MG63 (cell line): Measurements from ENCODE around the gene KCNG2. TPM values are rescaled to one million over a fixed set of nuclear protein-coding genes. Genes with fewer than 3 reads are reported as not detected.

ENCODE experiments used
- DNase-seq: peaks from one replicate; pipeline ENCODE4 v3.0.0-alpha.2; 2020
- H3K27me3 ChIP-seq: fragments of 250-450 bp; sonication (Bioruptor Pico); 2 replicates; pipeline ENCODE4 v1.5.1; 2020; ENCODE audit warnings: mild to moderate bottlenecking, moderate library complexity
- H3K36me3 ChIP-seq: fragments of 250-450 bp; sonication (Bioruptor Pico); 2 replicates; pipeline ENCODE4 v1.5.1; 2020; ENCODE audit warnings: mild to moderate bottlenecking, moderate library complexity
- H3K4me3 ChIP-seq: fragments of 250-450 bp; sonication (Bioruptor Pico); 2 replicates; pipeline ENCODE4 v1.5.1; 2020; ENCODE audit warnings: mild to moderate bottlenecking, moderate library complexity
- H3K9me3 ChIP-seq: fragments of 250-450 bp; sonication (Bioruptor Pico); 2 replicates; pipeline ENCODE4 v1.5.1; 2020; ENCODE audit warnings: mild to moderate bottlenecking, moderate library complexity
- total RNA-seq: library from RNA; depleted of rRNA; stranded (reverse); fragments of >200 nt; shearing (Covaris generic); gene quantifications from 2 replicates; pipeline ENCODE4 v1.2.3, GENCODE V29; 2014; ENCODE audit warnings: low replicate concordance

KCNG2 gene
- total RNA-seq, 1 experiment from 2014 or later: not detected

DNA sequence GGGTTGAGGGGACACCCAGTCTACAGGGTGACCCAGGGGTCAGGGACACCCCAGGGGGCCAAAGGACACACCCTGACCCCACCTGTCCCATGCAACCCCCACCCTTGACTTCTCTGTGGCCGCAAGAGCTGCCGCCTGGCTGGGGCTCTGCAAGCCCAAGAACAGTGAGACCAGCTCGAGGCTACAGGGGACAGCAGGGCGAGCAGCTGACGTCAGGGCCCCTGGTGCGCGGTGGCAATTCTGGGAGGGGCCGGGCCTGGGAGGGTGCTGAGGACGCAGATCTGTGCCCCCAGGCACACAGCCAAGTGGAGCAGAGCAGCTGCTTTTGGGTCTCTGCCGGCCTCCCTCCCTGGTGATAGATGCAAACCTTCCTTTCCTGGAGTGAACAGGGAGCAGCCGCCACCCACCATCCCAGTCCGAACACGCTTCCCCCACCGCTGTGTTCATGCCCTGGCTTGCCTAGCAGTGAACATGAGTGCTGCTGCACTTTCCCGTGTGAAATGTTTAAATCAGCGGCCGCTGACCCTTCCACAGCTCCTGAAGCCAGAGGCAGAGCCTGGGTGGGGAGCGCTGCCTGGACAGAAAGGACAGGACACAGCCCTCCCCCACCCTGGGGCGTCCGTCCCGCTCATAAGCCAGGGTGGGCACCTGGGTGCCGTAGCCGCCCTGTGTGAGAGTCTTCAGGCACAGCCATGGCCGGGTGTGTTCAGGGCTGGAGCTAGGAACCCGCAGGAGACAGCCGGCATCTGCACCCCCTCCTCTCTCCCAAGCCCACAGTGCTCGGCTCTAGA, 106.8 kb downstream of the KCNG2 start:
- H3K36me3 ChIP-seq: peaks cover 19% of the 10 kb centered on the region
- no peak for DNase-seq
- no peak overlapping the region for H3K4me3 ChIP-seq
- H3K27me3 ChIP-seq: no peaks in the 10 kb centered on the region
- H3K9me3 ChIP-seq: peaks cover 8% of the 10 kb centered on the region; the same call in 1 of the 2 replicates

DNA sequence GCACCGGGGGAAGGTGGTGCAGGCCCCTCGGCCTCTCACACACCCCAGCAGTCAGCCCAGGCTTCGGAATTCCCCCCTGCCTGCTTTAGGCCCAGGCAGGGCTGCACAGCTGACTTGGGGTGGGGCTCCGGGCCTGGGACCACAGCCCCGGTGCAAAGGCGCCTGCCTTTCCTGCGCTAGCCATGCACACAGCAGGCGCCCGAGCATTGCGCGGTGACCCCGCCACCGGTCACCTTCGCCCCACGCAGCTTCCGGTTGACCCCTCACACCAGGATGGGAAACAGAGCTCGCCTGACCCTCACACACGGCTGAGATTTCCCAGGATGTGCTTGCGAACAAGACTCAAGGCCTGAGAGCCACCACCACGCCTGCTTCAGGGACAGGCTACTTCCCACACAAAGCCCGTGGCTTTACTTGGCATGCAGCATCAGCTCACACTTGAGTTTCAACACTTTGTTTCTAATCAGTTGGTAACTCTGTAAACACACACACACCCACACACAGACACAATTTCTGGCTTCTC, 107.7 kb downstream of the KCNG2 start:
- DNase-seq: no peak
- Histone ChIP-seq H3K27me3 (no peaks in the 10 kb centered on the region), H3K36me3 (peaks cover 19% of the 10 kb centered on the region), H3K9me3 (peaks cover 8% of the 10 kb centered on the region; the same call in 1 of the 2 replicates), H3K4me3 (no peak overlapping the region)

DNA sequence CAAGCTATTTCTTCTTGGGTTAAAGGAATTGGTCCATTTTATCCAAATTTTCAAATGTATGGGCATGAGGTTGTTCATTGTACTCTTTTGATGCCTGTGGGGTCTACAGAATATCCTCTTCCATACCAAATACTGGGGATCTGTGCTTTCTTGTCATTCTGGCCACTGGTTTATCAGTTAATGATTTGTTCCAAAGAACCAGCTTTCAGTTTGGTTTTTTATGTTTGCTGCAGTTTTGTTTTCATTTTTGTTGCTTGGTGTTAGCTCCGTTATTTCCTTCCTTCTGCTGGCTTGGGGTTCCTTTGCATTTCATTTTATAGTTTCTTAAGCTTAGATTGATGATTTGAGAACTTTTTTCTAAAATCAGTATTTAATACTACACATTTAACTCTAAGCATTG, 108.3 kb downstream of the KCNG2 start:
- no peaks in the 10 kb centered on the region for H3K27me3 ChIP-seq

DNA sequence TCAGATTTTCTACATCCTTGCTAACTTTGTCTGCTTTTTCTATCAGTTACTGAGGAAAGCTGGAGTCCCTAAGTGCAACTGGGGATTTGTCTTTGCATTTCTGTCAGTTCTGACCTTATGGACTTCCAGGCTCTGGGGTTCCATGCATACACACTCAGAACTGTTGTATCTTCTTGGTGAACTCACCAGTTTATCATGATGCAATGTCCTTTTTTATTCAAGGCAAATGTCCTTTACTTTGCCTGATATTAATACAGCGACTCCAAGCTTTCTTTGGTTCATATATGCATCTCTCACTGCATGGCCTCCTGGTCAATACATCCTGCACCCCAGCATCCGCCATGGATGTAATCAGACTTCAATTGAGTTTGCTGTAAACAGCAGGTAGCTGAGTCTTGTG, 109.0 kb downstream of the KCNG2 start:
- H3K4me3 ChIP-seq: no peak overlapping the region
- no peak for DNase-seq
- H3K36me3 ChIP-seq: peaks cover 19% of the 10 kb centered on the region
- H3K9me3 ChIP-seq: peaks cover 8% of the 10 kb centered on the region; the same call in 1 of the 2 replicates
- no peaks in the 10 kb centered on the region for H3K27me3 ChIP-seq

More for the DNA sequence above, 108.3 kb downstream of the KCNG2 start:
- Histone ChIP-seq H3K9me3 (peaks cover 8% of the 10 kb centered on the region; the same call in 1 of the 2 replicates), H3K4me3 (no peak overlapping the region), H3K36me3 (peaks cover 19% of the 10 kb centered on the region)
- DNase-seq: no peak

DNA sequence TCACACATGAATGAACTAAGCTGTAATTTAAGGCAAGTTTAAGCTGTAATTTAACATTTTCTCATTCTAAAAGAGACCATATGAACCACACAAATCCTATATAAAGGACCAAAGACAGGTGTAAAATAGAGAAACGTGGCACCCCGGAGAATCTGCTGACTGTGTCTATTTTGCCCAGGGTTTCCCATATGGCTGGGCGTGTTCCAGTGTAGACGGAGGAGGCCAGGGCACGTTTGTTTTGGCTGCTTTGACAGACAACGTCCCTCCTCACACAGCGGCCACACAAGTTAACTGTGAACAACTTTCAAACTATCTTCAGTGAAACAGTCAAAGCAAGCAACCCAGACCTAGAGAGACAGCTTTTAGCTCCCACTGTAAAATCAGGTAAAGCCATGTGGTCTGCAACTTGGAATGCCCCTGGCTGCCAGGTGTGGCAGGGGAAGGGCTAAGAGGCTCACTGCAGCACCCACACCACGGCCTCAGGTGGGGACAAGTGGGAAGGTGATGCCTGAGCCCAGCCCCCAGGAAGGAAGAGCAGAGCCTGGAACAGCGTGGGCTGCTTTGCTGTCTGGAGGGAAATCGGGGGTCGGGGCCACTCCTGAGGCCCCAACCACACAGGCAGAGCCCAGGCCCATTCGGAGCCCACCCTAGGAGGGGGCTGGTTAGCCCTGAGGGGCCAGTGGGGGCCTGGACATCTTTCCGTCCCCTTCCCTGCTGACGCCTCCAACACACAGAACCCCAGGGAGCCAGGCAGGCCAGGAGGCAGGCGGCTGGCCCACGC, 113.0 kb downstream of the KCNG2 start:
- Histone ChIP-seq H3K9me3 (peaks cover 8% of the 10 kb centered on the region; the same call in 1 of the 2 replicates), H3K4me3 (no peak overlapping the region), H3K27me3 (no peaks in the 10 kb centered on the region), H3K36me3 (peaks cover 9% of the 10 kb centered on the region)
- DNase-seq: no peak

DNA sequence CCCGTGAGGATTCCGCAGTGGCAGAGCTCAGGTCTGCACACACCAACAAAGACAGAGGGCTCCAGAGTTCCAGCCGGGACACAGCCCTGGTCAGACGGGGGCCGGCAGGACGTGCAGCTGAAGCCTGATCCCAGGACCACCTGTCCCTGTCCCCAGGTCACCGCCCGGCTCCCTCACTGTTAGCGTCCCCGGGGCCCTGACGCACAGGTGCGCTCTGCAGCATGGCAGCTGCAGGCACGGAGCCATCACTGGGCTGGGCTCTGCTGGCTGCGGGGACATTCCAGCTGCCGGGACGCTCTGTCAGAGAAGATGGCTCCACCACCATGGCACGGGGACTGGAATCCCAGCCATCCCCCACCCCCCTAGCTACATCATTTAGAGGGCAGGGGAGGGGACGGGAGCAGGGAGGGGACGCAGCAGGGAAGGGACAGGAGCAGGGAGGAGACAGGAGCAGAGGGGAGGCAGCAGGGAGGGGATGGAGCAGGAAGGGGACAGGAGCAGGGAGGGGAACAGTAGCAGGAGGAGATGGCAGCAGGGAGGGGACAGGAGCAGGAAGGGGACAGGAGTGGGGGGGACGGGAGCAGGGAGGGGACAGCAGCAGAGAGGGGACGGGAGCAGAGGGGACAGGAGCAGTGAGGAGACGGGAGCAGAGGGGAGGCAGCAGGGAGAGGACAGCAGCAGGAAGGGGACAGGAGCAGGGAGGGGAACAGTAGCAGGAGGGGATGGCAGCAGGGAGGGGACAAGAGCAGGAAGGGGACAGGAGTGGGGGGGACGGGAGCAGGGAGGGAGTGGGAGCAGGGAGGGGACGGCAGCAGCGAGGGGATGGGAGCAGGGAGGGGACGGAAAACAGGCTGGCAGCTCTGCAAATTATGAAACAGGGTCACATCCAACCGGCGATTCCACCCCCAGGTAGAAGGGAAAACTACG, 113.9 kb downstream of the KCNG2 start:
- Histone ChIP-seq H3K4me3 (no peak overlapping the region), H3K27me3 (no peaks in the 10 kb centered on the region), H3K9me3 (peaks cover 6% of the 10 kb centered on the region; the same call in 1 of the 2 replicates), H3K36me3 (peaks cover 13% of the 10 kb centered on the region)
- no peak for DNase-seq

DNA sequence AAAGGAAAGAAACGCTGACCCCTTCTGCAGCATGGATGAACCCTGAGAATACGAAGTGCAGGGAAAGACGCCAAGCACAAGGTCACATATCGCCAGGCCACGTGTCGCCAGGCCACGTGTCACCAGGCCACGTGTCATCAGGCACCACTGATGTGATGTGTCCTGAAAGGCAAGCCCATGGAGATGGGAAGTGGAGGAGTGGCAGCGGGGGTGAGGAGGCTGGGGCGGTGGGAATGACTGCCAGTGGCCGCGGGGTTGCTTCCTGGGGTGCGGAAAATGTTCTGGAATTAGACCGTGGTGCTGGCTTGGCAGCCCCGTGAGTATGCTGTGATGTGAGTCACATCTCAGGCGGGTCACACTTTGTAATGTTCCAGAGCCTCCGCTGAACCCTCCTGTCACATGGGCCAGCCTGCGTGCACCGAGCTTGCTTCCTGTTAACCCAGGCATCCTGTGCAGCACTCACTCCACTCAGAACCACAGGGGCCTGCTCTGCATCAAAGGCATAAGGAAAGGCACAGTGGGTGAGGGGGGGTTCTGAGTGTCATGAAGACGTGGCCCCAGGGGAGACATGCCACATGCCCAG, 114.8 kb downstream of the KCNG2 start:
- 0 out of 2 replicates have a peak, but pooled peaks cover 5% of the 10 kb centered on the region for H3K9me3 ChIP-seq
- peaks cover 13% of the 10 kb centered on the region for H3K36me3 ChIP-seq
- no peak for DNase-seq
- no peaks in the 10 kb centered on the region for H3K27me3 ChIP-seq
- no peak overlapping the region for H3K4me3 ChIP-seq

DNA sequence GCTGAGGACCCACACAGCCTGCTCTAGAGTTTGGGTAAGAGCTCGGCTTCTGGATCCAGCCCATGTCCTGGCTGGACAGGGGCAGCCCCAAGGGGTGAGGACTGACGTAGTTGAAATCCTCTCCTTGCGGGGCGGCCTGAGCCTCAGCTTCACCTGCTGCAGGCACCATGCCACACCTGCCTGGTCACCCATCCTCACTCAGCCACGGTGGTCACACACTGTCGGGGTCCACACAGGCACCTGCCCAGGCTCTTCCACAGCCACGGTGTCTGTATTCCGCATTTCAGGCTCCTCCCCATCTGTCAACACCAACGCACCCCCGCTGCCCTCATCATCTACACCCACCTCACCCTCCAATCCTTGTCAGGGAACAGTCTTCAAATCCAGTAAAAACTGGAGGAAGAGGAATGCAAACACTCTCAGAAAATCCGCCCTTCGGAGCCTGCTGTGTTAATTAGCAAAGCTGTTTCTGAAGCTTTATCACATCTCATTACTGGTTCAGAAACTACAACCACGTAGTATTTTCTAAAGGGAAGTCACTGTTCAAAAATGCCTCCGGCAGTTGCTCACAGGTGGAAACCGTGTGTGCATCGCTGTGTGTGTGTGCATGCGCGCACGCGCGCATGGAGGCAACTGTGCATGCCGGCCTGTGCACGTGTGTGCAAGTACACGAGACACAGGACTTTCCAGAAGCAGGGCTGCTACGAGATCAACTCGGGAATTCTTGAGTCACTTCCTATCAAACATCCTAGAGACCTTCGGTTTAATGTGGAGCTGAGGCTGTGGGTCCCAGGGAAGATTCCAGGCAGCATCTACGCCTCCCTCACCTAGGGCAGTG, 115.5 kb downstream of the KCNG2 start:
- no peak for DNase-seq
- no peaks in the 10 kb centered on the region for H3K27me3 ChIP-seq
- H3K36me3 ChIP-seq: peaks cover 13% of the 10 kb centered on the region
- 0 out of 2 replicates have a peak, but pooled peaks cover 3% of the 10 kb centered on the region for H3K9me3 ChIP-seq
- no peak overlapping the region for H3K4me3 ChIP-seq

DNA sequence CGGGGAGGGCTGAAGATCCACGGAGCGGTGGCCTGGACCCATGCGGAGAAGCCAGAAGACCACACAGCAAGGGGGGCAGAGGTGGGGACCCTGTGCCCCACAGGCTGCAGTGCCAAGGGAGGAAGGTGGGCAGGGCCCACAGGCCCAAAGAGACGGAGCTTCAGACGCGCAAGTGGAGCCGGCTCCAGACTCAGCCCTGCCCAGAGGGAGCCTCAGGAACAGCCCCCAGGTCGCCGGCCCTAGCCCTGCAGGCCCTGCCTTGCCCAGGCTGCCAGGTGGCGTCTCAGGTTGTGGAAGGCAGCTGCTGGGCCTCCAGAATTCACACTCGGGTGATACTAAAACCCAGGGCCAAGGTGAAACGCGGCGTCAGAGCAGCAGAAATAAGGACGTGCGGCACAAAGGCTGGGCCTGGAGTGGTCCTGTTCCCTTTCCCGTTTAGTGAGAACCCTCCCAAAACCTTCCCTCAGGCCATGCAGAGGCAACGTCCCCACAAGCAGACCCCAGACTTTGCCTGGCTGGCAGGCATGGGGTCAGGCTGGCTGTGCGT, 116.9 kb downstream of the KCNG2 start:
- Histone ChIP-seq H3K27me3 (no peaks in the 10 kb centered on the region), H3K4me3 (no peak overlapping the region), H3K36me3 (peaks cover 10% of the 10 kb centered on the region), H3K9me3 (no peaks in the 10 kb centered on the region)
- no peak for DNase-seq

DNA sequence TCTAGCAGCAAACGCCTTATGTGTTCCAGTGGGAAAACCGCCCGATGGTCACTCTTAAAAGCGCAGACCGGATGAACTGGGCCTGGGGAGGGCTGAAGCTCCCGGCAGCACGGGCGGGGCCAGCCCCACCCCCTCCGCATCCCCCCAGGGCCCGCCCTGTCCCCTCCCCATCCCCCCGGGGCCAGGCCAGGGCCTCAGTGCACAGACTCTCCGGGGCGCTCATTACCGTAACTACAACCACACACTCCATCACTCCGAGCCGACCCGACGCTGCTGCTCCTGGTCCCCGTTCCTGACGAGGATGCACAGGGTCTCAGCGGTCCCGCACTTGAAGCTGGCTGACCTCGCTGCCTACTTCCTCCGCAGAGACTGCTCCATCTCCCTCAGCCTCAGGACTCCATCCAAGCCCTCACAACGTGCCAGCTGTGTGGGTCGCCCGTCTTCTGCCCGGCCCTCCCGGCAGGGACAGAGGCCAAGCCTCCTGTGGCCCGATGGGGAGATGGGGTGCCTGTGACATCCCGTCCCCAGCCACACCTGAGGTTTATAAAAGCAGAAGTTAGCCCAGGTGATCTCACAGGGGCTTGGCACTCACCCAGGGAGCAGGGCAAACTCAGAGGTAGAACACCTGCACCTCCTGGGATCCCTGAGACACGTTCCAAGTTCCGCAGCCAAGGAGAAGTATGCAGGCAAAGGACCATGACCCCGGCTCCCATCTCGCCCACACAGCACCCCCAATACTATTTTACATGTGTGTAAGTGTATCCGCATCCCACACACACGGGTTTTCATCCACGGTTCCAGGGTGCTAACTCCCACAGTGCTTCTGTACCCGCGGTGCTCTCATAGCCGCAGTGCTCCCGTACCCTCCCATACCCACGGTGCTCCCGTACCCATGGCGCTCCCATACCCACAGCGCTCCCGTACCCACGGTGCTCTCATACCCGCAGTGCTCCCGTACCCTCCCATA, 117.7 kb downstream of the KCNG2 start:
- Histone ChIP-seq H3K36me3 (peaks cover 10% of the 10 kb centered on the region), H3K27me3 (no peaks in the 10 kb centered on the region), H3K4me3 (no peak overlapping the region), H3K9me3 (no peaks in the 10 kb centered on the region)
- DNase-seq: no peak

DNA sequence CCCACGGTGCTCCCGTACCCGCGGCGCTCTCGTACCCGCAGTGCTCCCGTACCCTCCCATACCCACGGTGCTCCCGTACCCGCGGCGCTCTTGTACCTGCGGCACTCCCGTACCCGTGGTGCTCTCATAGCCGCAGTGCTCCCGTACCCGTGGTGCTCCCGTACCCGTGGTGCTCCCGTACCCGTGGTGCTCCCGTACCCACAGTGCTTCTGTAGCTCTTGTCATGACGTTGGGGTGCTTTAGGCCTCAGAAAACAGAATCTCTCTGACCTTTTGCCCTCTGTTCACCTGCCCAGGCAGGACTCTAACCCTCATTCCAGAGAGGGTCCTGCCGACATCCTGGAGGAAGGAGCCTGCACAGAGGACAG, 118.4 kb downstream of the KCNG2 start:
- no peaks in the 10 kb centered on the region for H3K27me3 ChIP-seq
- no peak for DNase-seq
- no peaks in the 10 kb centered on the region for H3K9me3 ChIP-seq
- H3K4me3 ChIP-seq: no peak overlapping the region
- H3K36me3 ChIP-seq: peaks cover 10% of the 10 kb centered on the region

DNA sequence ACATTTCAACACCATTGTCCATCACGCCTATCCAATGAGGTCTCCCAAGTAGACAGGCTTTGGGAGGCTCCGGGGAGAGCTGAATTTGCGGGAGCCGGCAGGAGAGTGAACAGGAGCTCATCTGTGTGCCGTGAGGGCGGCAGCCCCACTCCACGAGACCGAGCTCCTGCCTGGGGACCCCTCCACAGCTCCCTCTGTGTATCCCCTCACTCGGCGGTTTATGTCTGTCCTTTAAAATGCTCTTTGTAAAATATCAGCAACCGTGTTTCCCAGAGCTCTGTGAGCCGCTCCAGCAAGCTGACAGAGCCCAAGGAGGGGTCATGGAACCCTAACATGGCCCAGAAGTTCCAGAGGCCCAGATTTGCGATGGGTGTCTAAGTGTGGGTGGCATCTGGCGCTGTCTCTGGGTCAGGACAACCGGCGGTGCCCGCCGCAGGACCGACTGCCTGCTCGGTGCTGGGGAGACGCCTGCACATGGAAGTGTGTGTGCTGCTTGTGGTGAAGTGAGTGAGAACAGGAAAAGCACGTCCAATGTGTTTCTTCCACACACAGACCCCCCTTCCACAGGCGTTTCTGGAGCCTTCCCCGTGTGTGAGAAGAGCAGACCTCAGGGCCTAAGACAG, 118.9 kb downstream of the KCNG2 start:
- Histone ChIP-seq H3K27me3 (no peaks in the 10 kb centered on the region), H3K36me3 (peaks cover 10% of the 10 kb centered on the region), H3K4me3 (no peak overlapping the region), H3K9me3 (no peaks in the 10 kb centered on the region)
- DNase-seq: no peak

DNA sequence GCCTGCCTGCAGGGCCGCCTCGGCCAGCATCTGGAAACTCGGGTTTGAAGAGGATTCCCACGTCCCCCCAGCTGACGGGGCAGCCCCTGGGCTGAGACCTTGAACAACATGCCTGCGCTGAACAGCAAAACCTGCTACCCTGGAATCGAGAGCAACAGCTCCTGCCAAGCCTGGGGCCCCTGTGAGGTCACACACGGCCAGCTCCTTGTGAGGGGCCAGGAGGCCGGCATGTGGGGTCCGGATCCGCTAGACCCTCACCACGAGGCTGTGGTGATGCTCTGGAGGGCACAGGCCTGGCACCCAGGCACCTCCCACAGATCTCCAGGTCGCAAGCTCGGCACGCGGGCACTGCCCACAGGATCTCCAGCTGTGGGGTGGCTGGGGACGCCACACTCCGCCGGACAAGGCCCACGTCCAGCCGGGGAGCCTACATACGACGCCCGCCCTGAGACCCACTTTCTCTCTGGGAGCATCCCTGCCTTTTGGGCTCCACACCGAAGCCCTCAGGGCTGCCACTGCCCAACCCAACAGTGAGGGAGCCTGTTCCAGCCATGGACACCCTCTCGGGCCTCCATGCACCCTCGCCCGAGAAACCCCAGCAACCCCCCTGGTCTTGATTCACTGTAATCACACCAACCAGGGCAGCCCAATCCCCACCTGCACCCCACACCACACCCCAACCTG, 119.6 kb downstream of the KCNG2 start:
- Histone ChIP-seq H3K27me3 (no peaks in the 10 kb centered on the region), H3K9me3 (no peaks in the 10 kb centered on the region), H3K36me3 (peaks cover 10% of the 10 kb centered on the region), H3K4me3 (no peak overlapping the region)
- DNase-seq: no peak
